Esophagus mucosa (tissue), 1 donor: ENCODE measurements around the gene NRDC. TPM values are rescaled to one million over a fixed set of nuclear protein-coding genes. Genes with fewer than 3 reads are reported as not detected.

Source experiments
- ATAC-seq: fragments of 200-7000 bp; cut with Tn5 transposase; one replicate; pipeline ENCODE4 v1.9.1; 2020
- total RNA-seq: library from RNA; stranded (reverse); gene quantifications from one replicate; pipeline ENCODE4 v1.2.4, GENCODE V29; 2023
- donor health status: DM: yes; HTN: yes; CAD: no.

NRDC gene, protein sequence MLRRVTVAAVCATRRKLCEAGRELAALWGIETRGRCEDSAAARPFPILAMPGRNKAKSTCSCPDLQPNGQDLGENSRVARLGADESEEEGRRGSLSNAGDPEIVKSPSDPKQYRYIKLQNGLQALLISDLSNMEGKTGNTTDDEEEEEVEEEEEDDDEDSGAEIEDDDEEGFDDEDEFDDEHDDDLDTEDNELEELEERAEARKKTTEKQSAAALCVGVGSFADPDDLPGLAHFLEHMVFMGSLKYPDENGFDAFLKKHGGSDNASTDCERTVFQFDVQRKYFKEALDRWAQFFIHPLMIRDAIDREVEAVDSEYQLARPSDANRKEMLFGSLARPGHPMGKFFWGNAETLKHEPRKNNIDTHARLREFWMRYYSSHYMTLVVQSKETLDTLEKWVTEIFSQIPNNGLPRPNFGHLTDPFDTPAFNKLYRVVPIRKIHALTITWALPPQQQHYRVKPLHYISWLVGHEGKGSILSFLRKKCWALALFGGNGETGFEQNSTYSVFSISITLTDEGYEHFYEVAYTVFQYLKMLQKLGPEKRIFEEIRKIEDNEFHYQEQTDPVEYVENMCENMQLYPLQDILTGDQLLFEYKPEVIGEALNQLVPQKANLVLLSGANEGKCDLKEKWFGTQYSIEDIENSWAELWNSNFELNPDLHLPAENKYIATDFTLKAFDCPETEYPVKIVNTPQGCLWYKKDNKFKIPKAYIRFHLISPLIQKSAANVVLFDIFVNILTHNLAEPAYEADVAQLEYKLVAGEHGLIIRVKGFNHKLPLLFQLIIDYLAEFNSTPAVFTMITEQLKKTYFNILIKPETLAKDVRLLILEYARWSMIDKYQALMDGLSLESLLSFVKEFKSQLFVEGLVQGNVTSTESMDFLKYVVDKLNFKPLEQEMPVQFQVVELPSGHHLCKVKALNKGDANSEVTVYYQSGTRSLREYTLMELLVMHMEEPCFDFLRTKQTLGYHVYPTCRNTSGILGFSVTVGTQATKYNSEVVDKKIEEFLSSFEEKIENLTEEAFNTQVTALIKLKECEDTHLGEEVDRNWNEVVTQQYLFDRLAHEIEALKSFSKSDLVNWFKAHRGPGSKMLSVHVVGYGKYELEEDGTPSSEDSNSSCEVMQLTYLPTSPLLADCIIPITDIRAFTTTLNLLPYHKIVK
- 94.9 TPM for total RNA-seq

DNA sequence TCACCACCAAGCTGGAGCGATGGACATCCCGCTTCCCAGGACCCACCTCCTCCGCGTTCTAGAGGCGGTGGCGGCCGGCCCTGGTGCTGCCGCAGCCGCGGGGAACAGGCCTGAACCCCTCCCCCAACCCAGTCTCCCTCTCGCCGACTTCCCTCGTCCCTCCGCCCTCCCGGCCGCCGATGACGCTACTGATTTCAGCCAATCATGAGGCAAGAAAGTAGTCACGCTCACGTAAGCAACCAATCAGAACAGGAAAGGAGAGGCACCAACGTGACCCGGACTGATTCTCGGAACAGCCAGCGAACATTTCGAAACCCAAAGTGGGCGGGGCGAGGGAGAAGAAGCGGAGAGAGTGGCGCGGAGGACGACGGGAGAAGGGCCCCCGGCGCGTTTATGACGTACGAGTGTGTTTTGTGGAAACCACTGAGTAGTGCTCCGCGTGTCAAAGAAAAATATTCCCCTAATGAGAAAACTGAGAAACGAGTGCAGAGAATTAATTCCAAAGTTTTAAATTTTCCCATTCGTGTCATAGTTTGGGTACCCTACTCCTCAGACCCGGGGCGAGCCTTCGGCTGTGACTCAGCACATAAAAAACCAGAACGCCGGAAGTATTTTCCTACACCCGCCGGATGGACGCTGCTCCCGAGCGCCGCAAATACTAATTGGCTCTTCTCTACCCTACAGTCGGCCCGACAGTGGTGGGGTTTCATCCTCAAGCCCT lies at the start of gene NRDC:
TSS of gene NRDC (minus strand) at position 112 of the 721 bp plus-strand sequence. CDS start 112 bp downstream, outside the sequence.
- peak; percentile 99 for ATAC-seq

DNA sequence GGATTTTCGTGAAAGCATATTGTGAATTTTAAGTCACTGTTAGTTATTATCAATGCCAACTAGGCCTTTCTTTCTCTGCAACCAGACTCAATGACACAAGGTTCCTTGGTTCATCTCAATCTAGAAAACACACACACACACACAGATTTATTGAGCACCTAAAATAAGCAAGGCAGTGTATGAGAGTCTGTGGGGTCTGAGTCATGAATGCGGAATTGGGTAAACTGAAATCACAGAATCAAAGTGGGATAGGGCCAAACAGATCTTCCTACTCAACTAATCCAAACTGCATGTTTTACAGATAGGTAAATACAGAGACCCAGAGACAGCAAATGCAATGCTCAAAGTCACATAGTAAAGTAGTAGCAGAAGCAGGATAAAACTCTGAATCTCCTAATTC lies 48.5 kb upstream of the NRDC start:
- no peak for ATAC-seq

DNA sequence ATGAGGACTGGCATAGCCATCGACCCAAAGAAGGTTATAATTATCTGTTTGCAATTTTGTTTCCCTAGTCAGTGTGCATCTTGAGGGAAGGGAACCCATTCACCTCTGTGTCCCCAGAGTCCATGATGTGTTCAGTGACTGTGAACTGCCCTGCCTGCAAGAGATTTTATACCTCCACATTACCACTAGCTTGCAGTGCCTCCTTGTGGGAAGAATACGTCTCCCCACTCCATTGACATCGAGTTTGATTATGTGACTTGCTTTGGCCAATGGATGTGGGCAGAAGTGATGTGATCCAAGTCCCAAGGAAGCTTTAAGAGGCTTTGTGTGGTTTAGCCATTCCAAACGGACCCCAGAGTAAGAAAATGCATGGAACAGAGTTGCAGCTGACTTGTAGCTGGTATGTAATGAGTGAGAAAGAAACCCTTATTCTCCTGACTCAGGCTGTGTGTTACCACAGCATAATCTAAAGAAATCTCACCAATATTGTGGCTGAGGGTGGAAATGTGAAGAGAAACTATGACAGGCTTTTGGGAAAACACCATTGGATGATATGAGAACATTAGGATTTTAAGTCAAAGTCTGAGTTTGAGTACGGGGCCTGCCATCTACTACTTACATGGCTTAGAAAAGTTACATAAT lies 47.8 kb upstream of the NRDC start:
- ATAC-seq = peak; percentile 47

DNA sequence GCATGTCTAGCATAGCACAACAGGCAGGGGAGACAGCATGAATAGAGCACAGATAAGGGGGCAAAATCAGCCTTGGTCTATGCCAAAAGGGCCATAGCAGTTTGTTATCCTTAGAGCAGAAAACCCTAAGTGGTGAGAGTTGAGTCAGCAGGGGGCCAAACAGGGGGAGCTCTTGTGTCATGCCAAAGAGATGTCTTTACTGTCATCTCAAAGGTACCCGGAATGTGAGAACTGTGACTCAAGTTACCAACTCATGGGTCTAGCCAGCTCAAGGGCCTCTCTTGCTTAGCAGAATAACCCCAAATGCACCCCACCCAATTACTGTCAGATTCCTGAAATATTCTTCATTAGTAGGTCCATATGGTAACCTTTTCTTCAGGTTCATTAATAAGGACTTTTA lies 45.9 kb upstream of the NRDC start:
- ATAC-seq = no peak

DNA sequence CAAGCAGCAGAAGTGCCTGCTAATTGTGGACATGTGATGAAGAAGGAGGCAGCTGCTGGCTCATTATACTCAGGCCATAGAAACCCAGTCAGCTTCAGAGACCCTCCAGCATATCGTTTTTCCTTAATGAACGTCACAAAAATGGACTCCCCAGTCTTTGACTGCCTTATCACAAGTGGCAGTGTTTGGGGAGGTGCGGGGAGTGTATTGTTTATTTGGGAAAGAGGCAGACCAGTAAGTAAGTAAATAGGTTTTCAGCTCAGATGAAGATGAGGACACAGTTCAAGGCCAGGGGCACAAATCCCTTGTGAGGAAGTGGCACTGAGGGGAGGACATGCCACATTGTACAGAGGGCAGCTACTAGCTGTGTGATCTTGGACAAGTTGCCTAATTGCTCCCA lies 43.5 kb upstream of the NRDC start:
- no peak for ATAC-seq

DNA sequence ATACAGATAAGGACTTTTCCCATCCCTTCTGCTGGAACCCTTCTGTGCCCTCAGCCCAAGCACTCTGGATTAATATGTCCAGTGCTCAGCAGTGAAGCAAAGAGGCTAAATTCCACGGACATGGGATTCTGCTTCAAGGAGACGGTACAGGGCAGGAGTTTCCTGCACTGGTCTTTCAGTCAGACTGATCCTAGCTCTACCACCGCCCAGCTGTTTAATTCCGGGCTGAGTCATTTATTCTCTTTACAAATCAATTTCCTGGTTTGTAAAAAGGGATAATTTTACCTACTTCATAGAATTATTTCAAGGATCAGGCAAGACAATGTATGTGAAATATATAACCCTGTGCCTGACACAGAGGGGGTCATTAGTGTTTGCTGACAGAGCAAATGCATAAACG lies 41.6 kb upstream of the NRDC start:
- ATAC-seq = peak; percentile 47

DNA sequence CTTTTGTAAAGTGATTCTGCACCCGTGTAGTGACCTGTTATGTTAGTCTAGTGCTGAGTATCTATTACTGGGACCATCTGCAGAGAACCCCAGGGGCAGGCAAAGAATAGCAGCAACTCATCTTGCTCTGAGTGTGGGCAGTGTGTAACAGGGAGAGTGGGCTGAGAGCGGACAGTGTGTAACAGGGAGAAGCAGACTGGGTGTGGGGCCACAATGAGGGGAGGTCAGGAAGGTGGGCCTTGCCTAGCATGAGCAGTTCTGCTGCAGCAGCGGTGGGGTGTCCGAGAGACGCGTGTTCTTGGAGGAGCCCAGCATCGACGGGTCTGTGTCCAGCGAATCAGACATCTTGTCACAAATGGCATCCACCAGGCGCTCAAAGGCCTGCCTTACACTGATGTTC lies 41.2 kb upstream of the NRDC start:
- no peak for ATAC-seq

DNA sequence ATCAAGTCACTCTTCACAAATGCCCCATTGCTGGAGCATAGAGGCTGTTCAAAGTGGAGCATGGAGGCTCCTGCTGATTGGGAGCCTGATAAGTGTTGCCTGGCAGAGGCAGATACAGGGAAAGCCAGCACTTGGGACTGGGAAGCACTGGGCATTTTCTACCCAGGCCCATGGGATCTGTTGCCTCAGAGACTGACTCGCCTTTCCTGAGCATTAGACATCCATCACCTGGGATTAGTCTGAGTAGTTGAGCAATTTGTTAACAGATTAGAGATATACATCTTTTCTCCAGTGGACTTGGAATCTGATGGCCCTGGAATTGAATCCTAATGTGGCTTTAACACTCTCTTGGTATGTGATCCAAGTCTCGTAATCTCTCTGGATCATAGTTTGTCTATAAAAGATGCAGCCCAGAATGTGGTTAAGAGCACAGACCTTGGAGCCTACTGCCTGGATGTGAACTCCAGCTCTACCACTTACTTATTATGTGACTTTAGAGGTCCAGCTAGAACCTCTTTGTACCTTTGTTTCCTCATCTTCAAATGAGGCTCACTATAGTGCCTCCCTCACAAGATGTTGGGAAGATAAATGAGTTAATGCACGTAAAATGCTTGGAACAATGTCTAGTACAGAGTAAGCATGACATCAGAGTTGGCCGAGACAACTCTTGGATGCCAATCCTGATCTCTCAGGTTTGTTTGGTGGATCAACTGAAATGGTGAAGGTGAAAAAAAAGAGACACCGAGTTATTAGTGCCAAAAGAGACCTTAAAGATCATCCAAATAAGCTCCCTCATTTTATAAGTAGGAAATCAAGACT lies 38.3 kb upstream of the NRDC start:
- no peak for ATAC-seq

DNA sequence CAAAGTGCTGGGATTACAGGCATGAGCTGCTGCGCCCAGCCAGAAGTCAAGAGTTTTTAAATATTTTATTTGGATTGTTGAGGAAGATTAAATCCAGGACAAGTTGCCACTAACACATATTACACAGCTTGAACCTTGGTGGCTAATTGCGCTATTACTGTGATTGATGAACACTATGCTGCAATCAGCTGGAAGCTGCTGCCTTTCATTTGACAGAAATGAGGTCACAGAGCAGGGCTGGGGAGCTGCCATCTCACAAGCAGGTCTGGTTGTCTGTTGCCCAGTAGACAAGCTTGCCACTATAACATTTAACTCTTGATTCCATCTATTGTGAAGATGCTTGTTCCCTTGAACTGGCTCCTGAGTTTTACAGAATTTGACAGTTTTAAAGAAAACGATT lies 37.4 kb upstream of the NRDC start:
- ATAC-seq = no peak

DNA sequence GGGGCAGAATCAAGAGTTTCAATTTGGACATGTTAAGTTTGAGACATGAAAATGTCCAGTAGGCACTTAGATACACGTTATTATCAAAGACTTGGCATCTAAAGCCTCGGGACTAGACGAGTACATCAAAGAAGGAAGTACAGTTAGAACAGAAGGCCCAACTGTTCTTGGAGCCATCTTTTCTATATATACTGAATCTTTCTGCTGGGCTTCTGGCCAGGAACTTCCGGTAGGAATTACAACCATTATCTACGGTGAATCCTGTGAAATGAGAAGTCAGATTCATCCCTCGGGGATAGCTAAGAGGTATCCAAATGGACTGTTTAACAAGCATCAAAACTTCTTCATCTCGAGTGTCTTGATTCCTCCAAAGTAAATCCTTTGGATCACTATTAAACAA lies 34.4 kb upstream of the NRDC start:
- ATAC-seq = no peak

DNA sequence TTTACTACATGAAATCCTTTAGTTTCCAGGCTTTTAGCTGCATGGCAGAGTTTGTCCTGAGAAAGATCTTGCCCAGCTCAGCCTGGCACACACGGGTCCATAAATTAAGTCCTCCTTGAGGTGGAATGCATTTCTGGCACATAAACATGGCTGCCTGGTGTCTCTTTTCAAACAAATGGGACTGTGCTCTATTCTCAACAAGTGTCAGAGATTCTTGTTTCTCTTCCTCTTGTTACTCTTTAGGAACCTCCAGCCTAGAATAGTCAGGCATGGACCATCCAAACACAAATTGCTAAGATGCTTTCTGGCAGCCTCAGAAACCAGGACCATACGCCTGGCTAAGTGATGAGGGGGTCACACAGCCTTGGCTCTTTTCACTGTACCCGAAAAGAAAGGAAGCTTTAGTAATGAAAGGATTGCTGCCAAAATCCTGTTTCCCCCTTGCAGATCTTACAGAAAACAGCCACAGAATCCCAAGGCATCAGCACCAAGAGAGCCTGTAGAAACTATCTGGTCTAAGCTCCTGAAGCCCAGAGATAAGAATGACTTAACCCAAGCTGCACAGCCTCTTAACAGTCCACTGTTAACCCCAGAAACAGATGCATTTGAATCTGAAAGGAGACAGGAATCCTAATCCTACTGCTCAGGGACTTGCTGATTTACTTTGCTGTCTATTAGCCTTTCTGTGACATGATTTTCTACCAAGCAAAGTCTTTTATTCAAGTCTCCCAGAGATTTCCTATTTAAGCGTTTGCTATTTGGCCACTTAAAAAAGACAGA lies 31.9 kb upstream of the NRDC start:
- no peak for ATAC-seq

DNA sequence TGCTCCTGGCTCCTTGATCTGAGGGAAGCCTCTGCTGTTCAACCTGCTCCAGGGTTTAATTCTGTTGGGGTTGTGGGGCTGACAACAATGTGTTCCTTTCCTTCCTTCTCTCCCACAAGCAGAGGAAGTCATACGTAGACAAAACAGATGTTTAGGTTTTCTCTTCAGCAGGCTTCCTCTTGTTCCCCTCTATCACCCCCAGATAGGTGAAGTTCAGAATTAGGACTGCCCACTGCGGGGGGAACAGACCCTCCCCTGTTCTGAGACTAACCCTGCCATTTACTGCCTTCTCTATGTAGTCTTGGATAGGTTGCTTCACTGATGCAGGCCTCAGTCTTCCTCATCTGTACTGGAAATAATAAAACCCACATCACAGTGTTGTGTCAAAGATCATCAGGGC lies 30.0 kb upstream of the NRDC start:
- no peak for ATAC-seq

DNA sequence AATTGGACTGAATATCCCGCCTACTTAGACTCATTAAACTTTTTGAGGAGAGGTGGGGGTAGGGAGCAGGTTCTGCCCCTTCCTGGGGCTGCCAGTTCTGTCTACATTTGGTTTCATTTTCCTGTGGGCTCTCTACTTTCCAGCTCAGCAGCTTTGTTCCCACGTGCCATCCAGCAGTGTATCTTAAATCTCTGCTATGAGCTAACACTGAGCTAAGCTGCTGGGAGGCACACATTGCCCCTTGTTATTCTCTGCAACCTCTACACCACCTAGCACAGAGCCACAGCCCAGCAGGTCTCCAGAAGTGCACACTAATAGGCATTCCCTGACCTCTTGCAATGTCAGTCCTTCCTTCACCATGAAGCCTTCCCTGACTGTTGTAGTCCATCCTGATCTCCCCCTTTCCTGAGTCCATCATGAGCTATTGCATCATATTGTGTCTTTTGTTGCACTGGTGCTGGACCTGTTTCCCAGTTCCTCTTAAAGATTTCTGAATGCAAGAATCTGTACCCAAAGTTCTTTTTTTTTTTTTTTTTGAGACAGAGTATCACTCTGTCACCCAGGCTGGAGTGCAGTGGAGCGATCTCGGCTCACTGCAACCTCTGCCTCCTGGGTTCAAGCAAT lies 28.7 kb upstream of the NRDC start:
- no peak for ATAC-seq

DNA sequence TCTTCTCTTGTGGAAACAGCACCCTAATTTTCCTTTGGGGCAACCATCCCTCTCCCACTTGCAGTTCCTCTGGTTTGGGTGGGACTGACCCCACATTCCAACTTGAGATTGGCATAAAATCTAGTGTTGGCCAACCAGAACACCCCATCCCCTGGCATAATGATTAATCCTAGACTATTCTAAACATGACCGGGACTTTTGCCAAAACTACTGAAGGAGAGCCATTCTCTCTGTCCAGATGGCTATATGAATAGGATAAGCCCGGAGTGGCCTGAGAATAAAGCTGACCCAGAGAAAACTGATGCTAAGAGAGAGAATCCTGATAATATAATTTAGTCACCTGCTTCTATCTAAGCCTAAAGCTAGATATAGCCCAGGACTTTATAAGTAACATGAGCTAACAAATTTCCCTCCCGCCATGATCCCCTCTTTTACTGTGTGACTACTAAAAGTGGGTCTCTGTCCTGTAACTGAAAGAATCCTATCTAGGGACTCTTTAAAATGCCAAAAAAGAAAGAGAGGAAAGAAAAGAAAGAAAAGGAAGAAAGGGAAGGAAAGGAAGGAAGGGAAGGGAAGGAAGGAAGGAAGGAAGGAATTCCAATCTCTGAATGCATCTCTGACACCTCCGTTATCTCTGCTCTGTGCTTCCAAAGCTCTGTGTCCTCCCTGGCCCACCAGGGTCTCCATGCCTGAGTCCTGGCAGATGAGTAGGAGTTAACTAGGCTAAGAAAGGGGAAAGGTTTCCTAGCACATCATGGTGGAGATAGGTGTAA lies 28.0 kb upstream of the NRDC start:
- no peak for ATAC-seq

DNA sequence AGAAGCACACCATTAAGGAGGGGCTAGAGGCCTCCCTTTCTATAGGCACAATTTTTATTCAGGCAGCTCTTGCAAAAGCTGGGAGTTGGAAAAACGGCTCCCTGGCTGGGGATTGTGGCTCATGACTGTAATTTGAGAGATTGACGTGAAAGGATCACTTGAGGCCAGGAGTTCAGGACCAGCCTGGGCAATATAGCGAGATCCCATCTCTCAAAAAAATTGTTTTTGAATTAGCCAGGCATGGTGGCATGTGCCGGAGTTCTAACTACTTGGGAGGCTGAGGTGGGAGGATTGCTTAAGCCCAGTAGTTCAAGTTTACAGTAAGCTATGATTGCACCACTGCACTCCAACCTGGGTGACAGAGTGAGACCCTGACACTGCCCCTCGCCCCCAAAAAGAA lies 23.9 kb upstream of the NRDC start:
- ATAC-seq = no peak

DNA sequence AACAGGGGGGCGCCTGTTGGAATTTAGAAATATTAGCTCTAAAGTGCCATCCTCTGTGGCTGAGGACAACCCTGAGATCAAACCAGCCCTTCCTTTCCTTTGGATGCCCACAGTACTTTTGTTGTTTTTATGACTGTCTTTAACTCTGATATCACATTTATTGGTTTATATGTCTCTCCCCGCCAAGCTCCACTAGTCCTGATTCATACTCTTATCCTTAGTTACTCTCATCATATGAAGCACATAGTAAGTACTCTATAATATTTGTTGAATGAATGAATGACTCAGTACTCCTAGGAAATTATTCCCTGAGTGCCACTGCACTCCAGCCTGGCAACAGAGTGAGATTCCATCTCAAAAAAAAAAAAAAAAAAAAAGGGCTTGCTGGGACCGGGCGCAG lies 22.6 kb upstream of the NRDC start:
- no peak for ATAC-seq

DNA sequence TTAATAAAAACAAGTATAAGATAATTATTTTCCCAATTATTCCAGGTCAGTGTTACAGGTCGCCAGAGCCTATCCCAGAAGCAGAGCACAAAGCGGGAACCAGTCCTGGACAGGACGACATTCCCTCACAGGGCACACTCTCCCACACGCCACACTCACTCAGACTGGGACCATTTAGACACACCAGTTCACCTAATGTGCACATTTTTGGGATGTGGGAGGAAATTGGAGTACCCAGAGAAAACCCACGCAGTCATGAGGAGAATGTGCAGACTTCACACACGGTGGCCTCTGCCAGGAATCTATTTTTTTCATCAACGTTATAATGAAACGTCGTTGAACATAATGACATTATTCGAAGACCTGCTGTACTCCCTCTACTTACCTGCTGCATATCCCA lies 20.5 kb upstream of the NRDC start:
- ATAC-seq = no peak

DNA sequence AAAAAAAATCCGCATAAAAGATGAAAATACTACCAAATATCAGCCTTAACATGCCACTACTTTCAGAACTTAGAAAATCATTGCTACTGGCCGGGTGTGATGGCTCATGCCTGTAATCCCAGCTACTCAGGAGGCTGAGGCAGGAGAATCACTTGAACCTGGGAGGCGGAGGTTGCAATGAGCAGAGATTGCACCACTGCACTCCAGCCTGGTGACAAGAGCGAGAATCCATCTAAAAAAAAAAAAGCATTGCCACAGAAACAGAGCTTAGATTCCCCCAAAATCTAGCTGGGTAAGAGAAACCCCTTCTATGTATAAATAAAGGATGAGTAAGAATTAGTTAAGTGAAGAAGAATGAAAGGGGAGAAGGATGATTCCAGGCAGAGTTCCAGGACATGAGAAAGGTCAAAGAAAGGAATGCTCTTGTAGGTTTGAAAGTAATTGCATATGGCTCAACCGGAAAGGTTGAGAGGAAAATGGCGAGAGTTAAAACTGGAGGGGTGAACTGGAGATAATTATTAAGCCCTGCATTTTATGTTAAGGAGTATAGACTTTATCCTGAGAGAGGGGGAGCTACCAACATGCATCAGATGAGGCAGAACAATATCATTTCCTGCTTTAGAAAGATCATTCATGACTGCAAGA lies 19.7 kb upstream of the NRDC start:
- no peak for ATAC-seq

DNA sequence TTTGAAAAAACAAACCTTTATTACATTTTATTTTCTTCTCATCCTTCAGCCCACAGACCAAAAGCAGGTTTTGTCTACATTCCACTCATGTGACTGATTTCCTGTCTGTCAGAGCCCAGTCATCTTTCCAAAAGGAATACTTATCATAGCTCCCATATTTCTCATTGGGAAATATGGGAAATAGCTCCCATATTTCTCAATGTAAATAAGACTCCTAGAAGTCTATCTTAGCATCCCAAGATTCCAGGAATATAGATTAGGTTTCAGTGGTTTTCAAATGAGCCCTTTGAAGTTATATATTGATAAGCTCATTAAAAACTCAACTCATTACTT lies 19.1 kb upstream of the NRDC start:
- no peak for ATAC-seq
